ENCODE data around the gene ATAD3B. TPM values are rescaled to one million over a fixed set of nuclear protein-coding genes. Genes with fewer than 3 reads are reported as not detected.
"Not testable (repeated sequence)": the region's sequence is repeated elsewhere in the genome, so short reads cannot be mapped to it uniquely, and the experiment has no call there.

Gene ATAD3B
- total RNA-seq, 1 experiment from 2014 or later: 62.9 TPM

GRCh38 chr1:1491601-1492000 lies 20.0 kb downstream of the ATAD3B start:
- Histone ChIP-seq H3K4me3 (replicated peaks in 1 of 2; ENCODE audit: low read depth in 1 of 2, low read length in 2 of 2) (no peak overlapping the region), H3K4me1 (ENCODE audit: control insufficient read depth in 1 of 2, insufficient read depth in 2 of 2, low read length in 2 of 2) (no peaks in the 10 kb centered on the region), H4K20me1 (ENCODE audit: insufficient read depth) (no peaks in the 10 kb centered on the region), H3K36me3 (ENCODE audit: control insufficient read depth in 1 of 2, insufficient read depth in 2 of 2, low read length in 2 of 2) (peaks cover 11 to 63% of the 10 kb centered on the region in 2 experiments; a peak in 3 of 4 replicates), H3K9me2 (ENCODE audit: insufficient read depth) (no peaks in the 10 kb centered on the region), H3K9ac (ENCODE audit: low read length) (no peak overlapping the region), H3K4me2 (ENCODE audit: low read length) (no peak overlapping the region), H3K27ac (ENCODE audit: low read depth, low read length) (no peak overlapping the region), H3K27me3 (ENCODE audit: insufficient read depth, low read length) (no peaks in the 10 kb centered on the region), H3K9me3 (ENCODE audit: control insufficient read depth in 1 of 2, insufficient read depth in 1 of 2, low read depth in 1 of 2, low read length in 2 of 2) (no peaks in the 10 kb centered on the region; a peak in 1 of 4 replicates), H3K79me2 (ENCODE audit: insufficient read depth, low read length) (peaks cover 11% of the 10 kb centered on the region; the same call in 1 of the 2 replicates), H2AFZ (ENCODE audit: low read depth, low read length, poor library complexity, severe bottlenecking) (no peak overlapping the region)
- intact Hi-C loops (cut with micrococcal nuclease): no loop called here
- DNase-seq (ENCODE audit: low read depth, low spot score): no peak
- ATAC-seq: no peak
- BruUV-seq (replicated peaks): no TSS peak
- TF ChIP-seq TCF7L2 (IDR thresholded peaks at IDR 0.05; ENCODE audit: borderline replicate concordance, extremely low read depth, insufficient read depth, insufficient read length): no peak
- no peak for TF ChIP-seq SIN3A (IDR thresholded peaks at IDR 0.05; ENCODE audit: low read depth)
- no peak for TF ChIP-seq POLR2AphosphoS5 (IDR thresholded peaks at IDR 0.05; ENCODE audit: low read depth, low read length)
- no peak for TF ChIP-seq MAX (IDR thresholded peaks at IDR 0.05)
- no peak for TF ChIP-seq CBX3 (IDR thresholded peaks at IDR 0.05; ENCODE audit: low read depth)
- TF ChIP-seq SRF (IDR thresholded peaks at IDR 0.05; ENCODE audit: low read depth): no peak
- no peak for TF ChIP-seq ZFX (IDR thresholded peaks at IDR 0.05)
- TF ChIP-seq YY1 (IDR thresholded peaks at IDR 0.05; ENCODE audit: extremely low read depth, insufficient replicate concordance, low read depth, low read length): no peak
- TF ChIP-seq POLR2A (IDR thresholded peaks at IDR 0.05; ENCODE audit: borderline replicate concordance, extremely low read depth, insufficient read depth, insufficient read length): no peak
- TF ChIP-seq JUND (IDR thresholded peaks at IDR 0.05): no peak
- TF ChIP-seq ZBTB33 (IDR thresholded peaks at IDR 0.05; ENCODE audit: extremely low read depth, insufficient replicate concordance, low read length): no peak
- no peak for TF ChIP-seq ATF3 (IDR thresholded peaks at IDR 0.05)
- TF ChIP-seq ZNF274 (IDR thresholded peaks at IDR 0.05; ENCODE audit: low read depth, low read length): no peak
- ChIA-PET POLR2A (no interaction called here), RAD21 (ENCODE audit: low non-redundant PET in 1 of 2, low total read pairs in 2 of 2, uncharacterized antibody in 2 of 2, unreplicated experiment in 2 of 2) (no interaction called here), CTCF (no interaction called here)

- RAD21 ChIA-PET (ENCODE audit: low non-redundant PET in 1 of 2, low total read pairs in 2 of 2, uncharacterized antibody in 2 of 2, unreplicated experiment in 2 of 2); H3K27me3 ChIP-seq (ENCODE audit: insufficient read depth, low read length); ATAC-seq; H3K27ac ChIP-seq (ENCODE audit: low read depth, low read length); intact Hi-C loops (cut with micrococcal nuclease); H3K4me1 ChIP-seq (ENCODE audit: control insufficient read depth in 1 of 2, insufficient read depth in 2 of 2, low read length in 2 of 2); BruUV-seq (replicated peaks); DNase-seq (ENCODE audit: low read depth, low spot score); H3K9me2 ChIP-seq (ENCODE audit: insufficient read depth); H3K9me3 ChIP-seq (ENCODE audit: control insufficient read depth in 1 of 2, insufficient read depth in 1 of 2, low read depth in 1 of 2, low read length in 2 of 2); CTCF ChIA-PET; H3K4me3 ChIP-seq (replicated peaks in 1 of 2; ENCODE audit: low read depth in 1 of 2, low read length in 2 of 2); H3K9ac ChIP-seq (ENCODE audit: low read length); POLR2A ChIA-PET; H3K4me2 ChIP-seq (ENCODE audit: low read length); H4K20me1 ChIP-seq (ENCODE audit: insufficient read depth); H2AFZ ChIP-seq (ENCODE audit: low read depth, low read length, poor library complexity, severe bottlenecking): not testable (repeated sequence)
- Histone ChIP-seq H3K79me2 (ENCODE audit: insufficient read depth, low read length) (peaks cover 11% of the 10 kb centered on the region; the same call in 1 of the 2 replicates), H3K36me3 (ENCODE audit: control insufficient read depth in 1 of 2, insufficient read depth in 2 of 2, low read length in 2 of 2) (peaks cover 9 to 47% of the 10 kb centered on the region in 2 experiments; a peak in 3 of 4 replicates)
Observed at GRCh38 chr1:1494311-1494710, 22.7 kb downstream of the ATAD3B start.

- H3K9ac ChIP-seq (ENCODE audit: low read length); intact Hi-C loops (cut with micrococcal nuclease); BruUV-seq (replicated peaks); H3K4me2 ChIP-seq (ENCODE audit: low read length); H3K27me3 ChIP-seq (ENCODE audit: insufficient read depth, low read length); H3K4me3 ChIP-seq (replicated peaks in 1 of 2; ENCODE audit: low read depth in 1 of 2, low read length in 2 of 2); H3K27ac ChIP-seq (ENCODE audit: low read depth, low read length); CTCF ChIA-PET; H3K9me2 ChIP-seq (ENCODE audit: insufficient read depth); POLR2A ChIA-PET; H4K20me1 ChIP-seq (ENCODE audit: insufficient read depth); RAD21 ChIA-PET (ENCODE audit: low non-redundant PET in 1 of 2, low total read pairs in 2 of 2, uncharacterized antibody in 2 of 2, unreplicated experiment in 2 of 2); H2AFZ ChIP-seq (ENCODE audit: low read depth, low read length, poor library complexity, severe bottlenecking); H3K4me1 ChIP-seq (ENCODE audit: control insufficient read depth in 1 of 2, insufficient read depth in 2 of 2, low read length in 2 of 2); DNase-seq (ENCODE audit: low read depth, low spot score); H3K9me3 ChIP-seq (ENCODE audit: control insufficient read depth in 1 of 2, insufficient read depth in 1 of 2, low read depth in 1 of 2, low read length in 2 of 2): not testable (repeated sequence)
- Histone ChIP-seq H3K36me3 (ENCODE audit: control insufficient read depth in 1 of 2, insufficient read depth in 2 of 2, low read length in 2 of 2) (peaks cover 5 to 35% of the 10 kb centered on the region in 2 experiments; a peak in 3 of 4 replicates), H3K79me2 (ENCODE audit: insufficient read depth, low read length) (peaks cover 11% of the 10 kb centered on the region; the same call in 1 of the 2 replicates)
- peak; percentile 2; the same call in 1 of the 2 replicates for ATAC-seq
Observed at GRCh38 chr1:1495461-1495975, 24.0 kb downstream of the ATAD3B start.
